Measurements from ENCODE around the gene COL25A1. TPM values are rescaled to one million over a fixed set of nuclear protein-coding genes. Genes with fewer than 3 reads are reported as not detected.

COL25A1 gene
- polyA plus RNA-seq, 2 of the 4 experiments (the other 2 are of a cell fraction): not detected

GRCh38 chr4:109155084-109155483, 147.4 kb downstream of the COL25A1 start:
- WGBS (ENCODE audit: missing lambda C conversion rate): 0% methylated on average over 2 of the region's 2 CpGs

GRCh38 chr4:109154424-109154823, 148.0 kb downstream of the COL25A1 start:
- ATAC-seq (no peak), DNase-seq (ENCODE audit: low read depth in 1 of 2, low spot score in 1 of 2) (no peak), FAIRE-seq (no peak)
- Histone ChIP-seq H3K4me1 (no peaks in the 10 kb centered on the region), H3K4me3 (no peak overlapping the region), H3K27ac (no peak overlapping the region), H3K4me2 (no peak overlapping the region), H3K9me3 (no peaks in the 10 kb centered on the region)
- CTCF ChIA-PET: no interaction called here
- 26% methylated on average over 4 of the region's 4 CpGs for WGBS (ENCODE audit: missing lambda C conversion rate)
- POLR2A ChIA-PET: no interaction called here
- TF ChIP-seq PHF8 (IDR thresholded peaks at IDR 0.05; ENCODE audit: borderline replicate concordance, low read depth) (no peak), POLR2A (IDR thresholded peaks at IDR 0.05; ENCODE audit: low read length) (no peak), ELK1 (IDR thresholded peaks at IDR 0.05; ENCODE audit: low read depth, low read length) (no peak), HEYL (CRISPR knock-in tag; IDR thresholded peaks at IDR 0.05) (no peak), RAD21 (conservative IDR thresholded peaks at IDR 0.05 in 1 of 2, IDR thresholded peaks at IDR 0.05 in 1 of 2) (no peak), HMGXB4 (CRISPR knock-in tag; IDR thresholded peaks at IDR 0.05; ENCODE audit: borderline replicate concordance) (no peak), MAZ (IDR thresholded peaks at IDR 0.05; ENCODE audit: borderline replicate concordance, low read depth, low read length) (no peak), RCOR1 (IDR thresholded peaks at IDR 0.05; ENCODE audit: low read depth, low read length) (no peak), TFCP2L1 (CRISPR knock-in tag; IDR thresholded peaks at IDR 0.05) (no peak), RFX5 (IDR thresholded peaks at IDR 0.05) (no peak), ESRRA (IDR thresholded peaks at IDR 0.05; ENCODE audit: borderline replicate concordance, low read length) (no peak), KDM5A (IDR thresholded peaks at IDR 0.05) (no peak), CBX2 (IDR thresholded peaks at IDR 0.05; ENCODE audit: borderline replicate concordance, low read depth) (no peak), TP53 (CRISPR knock-in tag; IDR thresholded peaks at IDR 0.05) (no peak), MAX (IDR thresholded peaks at IDR 0.05) (no peak), HOXB13 (CRISPR knock-in tag; IDR thresholded peaks at IDR 0.05; ENCODE audit: low read depth) (no peak), GATA3 (IDR thresholded peaks at IDR 0.05; ENCODE audit: borderline replicate concordance) (no peak), ATOH8 (CRISPR knock-in tag; IDR thresholded peaks at IDR 0.05; ENCODE audit: low read depth) (no peak), BCL3 (IDR thresholded peaks at IDR 0.05) (no peak)

More at GRCh38 chr4:109155084-109155483, 147.4 kb downstream of the COL25A1 start:
- POLR2A ChIA-PET: no interaction called here
- no peaks in the 10 kb centered on the region for H3K9me3 ChIP-seq
- DNase-seq (ENCODE audit: low read depth in 1 of 2, low spot score in 1 of 2): no peak
- CTCF ChIA-PET: no interaction called here
- ATAC-seq: no peak
- TF ChIP-seq ZSCAN20 (CRISPR knock-in tag; IDR thresholded peaks at IDR 0.05): no peak
- TF ChIP-seq POLR2A (IDR thresholded peaks at IDR 0.05; ENCODE audit: low read length): no peak
- TF ChIP-seq TFCP2L1 (CRISPR knock-in tag; IDR thresholded peaks at IDR 0.05): no peak
- no peak for TF ChIP-seq FOSL2 (IDR thresholded peaks at IDR 0.05)
- TF ChIP-seq FOSL2 (CRISPR knock-in tag; IDR thresholded peaks at IDR 0.05): no peak
- TF ChIP-seq KDM1A (IDR thresholded peaks at IDR 0.05; ENCODE audit: low read depth): no peak
- TF ChIP-seq ZNF302 (CRISPR knock-in tag; IDR thresholded peaks at IDR 0.05): no peak
- TF ChIP-seq RNF2 (IDR thresholded peaks at IDR 0.05; ENCODE audit: borderline replicate concordance, low read depth): no peak
- TF ChIP-seq EHF (CRISPR knock-in tag; IDR thresholded peaks at IDR 0.05): no peak
- TF ChIP-seq HEYL (CRISPR knock-in tag; IDR thresholded peaks at IDR 0.05): no peak
- TF ChIP-seq MAX (IDR thresholded peaks at IDR 0.05): no peak
- TF ChIP-seq MAFK (IDR thresholded peaks at IDR 0.05; ENCODE audit: partially characterized antibody): no peak
- TF ChIP-seq CBX2 (IDR thresholded peaks at IDR 0.05; ENCODE audit: borderline replicate concordance, low read depth): no peak
- TF ChIP-seq RCOR1 (IDR thresholded peaks at IDR 0.05; ENCODE audit: low read depth, low read length): no peak
- no peak for TF ChIP-seq HOXB13 (CRISPR knock-in tag; IDR thresholded peaks at IDR 0.05; ENCODE audit: low read depth)
- TF ChIP-seq ESRRA (IDR thresholded peaks at IDR 0.05; ENCODE audit: borderline replicate concordance, low read length): no peak
- H3K27ac ChIP-seq: no peak overlapping the region
- no peak overlapping the region for H3K4me3 ChIP-seq
- no peak overlapping the region for H3K4me2 ChIP-seq
- no peaks in the 10 kb centered on the region for H3K4me1 ChIP-seq
- no peak for FAIRE-seq
